SH-SY5Y (cell line): ENCODE data around the gene WWOX.

Experiments used
- GATA2 ChIP-seq: IDR thresholded peaks from 2 replicates; pipeline ENCODE4 v1.6.1; 2011; ENCODE audit warnings: mild to moderate bottlenecking, low read depth, low read length
- GATA3 ChIP-seq: IDR thresholded peaks from 2 replicates; pipeline ENCODE4 v1.6.1; 2011; ENCODE audit warnings: low read depth, mild to moderate bottlenecking, low read length, moderate library complexity

- no peak for TF ChIP-seq GATA2
- no peak for TF ChIP-seq GATA3
These were observed 408.1 kb downstream of the WWOX start for GRCh38 chr16:78507576-78507975.
